Duodenal mucosa (tissue), 2 donors: Measurements from ENCODE around the gene KRT80.

ENCODE experiments used
- H3K27ac ChIP-seq: one replicate; pipeline ENCODE4 v1.7.0; 2013; ENCODE audit warnings: low read depth, low read length
- H3K27me3 ChIP-seq, 2 donors: one replicate each; pipeline ENCODE4 v1.7.0; 2013; ENCODE audit warnings: low read length in 2 of 2, control low read depth in 1 of 2; ENCODE audit not compliant: insufficient read depth in 2 of 2, control insufficient read depth in 1 of 2
- H3K36me3 ChIP-seq, 2 donors: one replicate each; pipeline ENCODE4 v1.7.0; 2013; ENCODE audit warnings: low read length in 2 of 2, control low read depth in 1 of 2; ENCODE audit not compliant: insufficient read depth in 2 of 2, control insufficient read depth in 1 of 2
- H3K4me1 ChIP-seq, 2 donors: one replicate each; pipeline ENCODE4 v1.7.0; 2013; ENCODE audit warnings: low read length in 2 of 2, control low read depth in 1 of 2; ENCODE audit not compliant: insufficient read depth in 2 of 2, control insufficient read depth in 1 of 2
- H3K4me3 ChIP-seq, 2 donors: one replicate each; pipeline ENCODE4 v1.7.0; 2013; ENCODE audit warnings: low read length in 2 of 2, low read depth in 1 of 2
- H3K9ac ChIP-seq, 2 donors: one replicate each; pipeline ENCODE4 v1.7.0; 2013; ENCODE audit warnings: low read length in 2 of 2, low read depth in 1 of 2
- H3K9me3 ChIP-seq, 2 donors: one replicate each; pipeline ENCODE4 v1.7.0; 2013; ENCODE audit warnings: low read length in 2 of 2, control low read depth in 1 of 2; ENCODE audit not compliant: control insufficient read depth in 1 of 2

KRT80 gene

DNA sequence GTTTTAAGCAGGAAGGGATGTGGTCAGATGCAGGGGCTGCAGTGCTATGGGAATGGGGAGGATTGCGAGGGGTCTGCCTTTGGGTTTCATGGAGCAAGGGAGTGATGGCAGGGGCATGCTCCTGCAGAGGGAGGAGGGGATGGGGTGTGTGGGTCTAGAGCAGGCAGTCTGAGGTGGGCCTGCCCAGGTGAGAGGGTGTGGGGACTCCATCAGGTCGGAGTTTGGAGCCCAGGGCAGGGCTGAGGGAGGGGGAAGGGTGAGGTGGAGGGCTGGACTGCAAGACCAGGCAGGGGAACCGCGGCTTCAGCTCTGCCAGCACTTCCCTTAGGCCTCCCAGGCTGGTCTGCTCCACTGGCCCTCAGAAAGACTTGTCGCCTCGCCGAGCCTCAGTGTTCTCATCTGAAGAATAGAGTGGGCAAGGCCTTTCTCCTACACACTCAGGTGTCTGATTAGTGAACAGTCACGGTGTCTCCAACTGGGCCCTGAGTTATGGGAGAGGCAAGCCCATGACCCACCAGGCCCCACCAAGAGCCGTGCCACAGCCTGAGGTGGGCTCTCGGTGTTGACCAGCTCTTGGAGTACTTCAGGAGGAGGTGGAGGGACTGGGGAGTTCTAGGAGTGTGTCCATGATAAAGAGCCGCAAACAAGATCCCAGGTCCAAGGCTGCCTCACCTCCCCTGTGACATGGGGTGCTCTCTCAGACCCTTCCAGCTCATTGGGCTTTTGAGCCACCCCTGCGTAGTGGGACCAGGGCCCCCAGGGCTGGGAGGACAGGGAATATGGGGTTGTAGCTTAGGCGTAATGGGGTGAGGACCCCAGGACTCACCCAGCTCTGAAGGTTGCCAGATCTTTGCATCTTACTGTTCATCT is 20.1 kb upstream of the KRT80 start:
- Histone ChIP-seq H3K27ac (no peak overlapping the region), H3K9me3 (no peaks in the 10 kb centered on the region), H3K27me3 (peaks cover 0 to 5% of the 10 kb centered on the region in 2 donors), H3K4me1 (peaks cover 9 to 27% of the 10 kb centered on the region in 2 donors), H3K9ac (no peak overlapping the region), H3K36me3 (no peaks in the 10 kb centered on the region), H3K4me3 (no peak overlapping the region)

DNA sequence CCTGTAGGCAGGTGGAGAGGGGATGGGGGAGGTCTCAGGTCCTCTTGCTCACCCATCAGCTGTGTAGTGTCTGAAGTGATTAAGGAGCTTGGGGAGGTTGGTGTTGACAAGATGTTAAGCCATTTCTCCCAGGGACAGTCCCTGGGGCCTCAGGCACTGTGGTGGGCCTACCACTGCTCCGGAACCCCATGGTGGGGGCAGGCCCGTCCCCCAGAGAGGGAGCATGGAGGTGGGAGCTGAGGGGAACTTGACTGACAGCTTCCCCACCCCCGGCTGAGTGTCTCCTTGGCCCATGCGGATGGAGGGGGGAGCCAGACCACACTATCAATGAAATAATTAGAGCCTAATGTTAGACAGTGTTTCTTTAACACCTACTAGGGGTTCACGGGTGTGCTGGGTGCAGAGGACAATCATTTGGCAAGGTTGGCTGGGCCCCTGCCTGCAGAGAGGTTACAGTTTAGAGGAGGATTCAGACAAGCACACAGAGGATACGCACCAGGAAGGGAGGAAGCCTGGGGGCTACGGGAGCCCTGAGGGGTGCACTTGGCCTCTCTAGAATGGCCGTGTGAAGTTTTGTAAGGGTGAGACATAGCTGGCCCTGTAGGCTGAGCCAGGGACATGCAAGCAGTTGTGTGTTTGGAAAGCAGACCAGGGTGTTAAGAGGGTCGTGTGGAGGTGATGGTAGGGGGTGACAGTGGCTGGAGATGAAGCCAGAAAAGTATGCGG is 19.3 kb upstream of the KRT80 start:
- Histone ChIP-seq H3K4me1 (peaks cover 4 to 25% of the 10 kb centered on the region in 2 donors), H3K27me3 (peaks cover 0 to 5% of the 10 kb centered on the region in 2 donors), H3K4me3 (no peak overlapping the region), H3K9me3 (no peaks in the 10 kb centered on the region), H3K9ac (no peak overlapping the region), H3K27ac (no peak overlapping the region), H3K36me3 (no peaks in the 10 kb centered on the region)

DNA sequence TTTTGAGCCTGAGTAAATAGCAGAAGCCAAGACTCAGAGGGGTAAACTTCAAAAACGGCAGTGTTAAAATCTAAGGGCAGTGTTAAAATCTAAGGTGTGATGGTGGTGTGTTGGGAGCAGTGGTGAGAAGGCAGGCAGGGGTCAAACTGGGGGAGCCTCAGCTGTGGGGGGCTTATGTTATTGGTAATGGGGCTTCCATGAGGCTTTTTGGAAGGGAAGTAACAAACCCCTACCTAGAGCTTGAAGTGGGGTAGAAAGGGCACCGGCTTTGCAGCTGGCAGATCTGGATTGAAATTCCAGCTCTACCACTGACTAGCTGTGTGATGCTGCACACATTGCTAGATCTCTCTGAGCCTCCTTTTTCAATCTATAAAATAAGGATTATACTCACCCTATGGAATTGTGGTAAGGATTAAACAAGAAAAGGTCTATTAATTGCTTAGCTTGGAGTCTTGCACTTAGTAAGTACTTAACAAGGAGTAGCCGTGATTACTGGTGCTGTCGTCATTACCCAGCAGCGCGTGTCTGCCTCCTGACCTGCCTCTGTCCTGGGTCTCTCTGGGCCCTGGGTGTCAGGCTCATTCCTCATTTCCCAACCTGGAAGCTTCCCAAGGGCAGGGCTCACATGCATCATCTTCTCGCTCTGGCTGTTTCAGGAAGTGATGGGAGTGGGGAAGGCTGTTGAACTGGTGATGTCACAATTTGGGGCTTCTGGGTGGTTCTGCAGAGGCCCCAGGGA is 18.5 kb upstream of the KRT80 start:
- Histone ChIP-seq H3K9ac (no peak overlapping the region), H3K36me3 (no peaks in the 10 kb centered on the region), H3K27ac (no peak overlapping the region), H3K4me1 (peaks cover 11 to 32% of the 10 kb centered on the region in 2 donors), H3K9me3 (no peaks in the 10 kb centered on the region), H3K27me3 (peaks cover 0 to 5% of the 10 kb centered on the region in 2 donors), H3K4me3 (no peak overlapping the region)

DNA sequence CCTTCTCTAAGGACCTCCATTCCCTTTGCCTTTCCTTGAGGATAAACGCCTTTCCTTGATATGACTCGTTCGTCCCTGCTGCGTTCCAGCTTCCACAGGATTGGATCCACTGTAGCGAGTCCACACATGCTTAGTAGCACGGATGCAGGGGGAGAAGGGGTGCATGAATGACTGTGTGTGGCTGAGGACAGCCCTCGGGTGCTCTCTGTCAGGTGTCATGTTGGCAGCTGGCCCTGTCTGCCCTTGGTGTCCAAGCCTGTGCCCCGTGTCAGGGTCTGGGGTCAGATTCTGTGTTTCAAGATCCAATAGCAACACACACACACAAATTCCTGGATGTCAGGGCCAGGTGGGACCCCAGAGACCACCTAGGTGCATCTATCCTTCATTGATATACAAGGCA is 17.5 kb upstream of the KRT80 start:
- no peaks in the 10 kb centered on the region for H3K36me3 ChIP-seq
- H3K27ac ChIP-seq: no peak overlapping the region
- H3K9ac ChIP-seq: no peak overlapping the region
- H3K9me3 ChIP-seq: no peaks in the 10 kb centered on the region
- no peak overlapping the region for H3K4me3 ChIP-seq
- peaks cover 0 to 5% of the 10 kb centered on the region in 2 donors for H3K27me3 ChIP-seq
- H3K4me1 ChIP-seq: peaks cover 14 to 32% of the 10 kb centered on the region in 2 donors

DNA sequence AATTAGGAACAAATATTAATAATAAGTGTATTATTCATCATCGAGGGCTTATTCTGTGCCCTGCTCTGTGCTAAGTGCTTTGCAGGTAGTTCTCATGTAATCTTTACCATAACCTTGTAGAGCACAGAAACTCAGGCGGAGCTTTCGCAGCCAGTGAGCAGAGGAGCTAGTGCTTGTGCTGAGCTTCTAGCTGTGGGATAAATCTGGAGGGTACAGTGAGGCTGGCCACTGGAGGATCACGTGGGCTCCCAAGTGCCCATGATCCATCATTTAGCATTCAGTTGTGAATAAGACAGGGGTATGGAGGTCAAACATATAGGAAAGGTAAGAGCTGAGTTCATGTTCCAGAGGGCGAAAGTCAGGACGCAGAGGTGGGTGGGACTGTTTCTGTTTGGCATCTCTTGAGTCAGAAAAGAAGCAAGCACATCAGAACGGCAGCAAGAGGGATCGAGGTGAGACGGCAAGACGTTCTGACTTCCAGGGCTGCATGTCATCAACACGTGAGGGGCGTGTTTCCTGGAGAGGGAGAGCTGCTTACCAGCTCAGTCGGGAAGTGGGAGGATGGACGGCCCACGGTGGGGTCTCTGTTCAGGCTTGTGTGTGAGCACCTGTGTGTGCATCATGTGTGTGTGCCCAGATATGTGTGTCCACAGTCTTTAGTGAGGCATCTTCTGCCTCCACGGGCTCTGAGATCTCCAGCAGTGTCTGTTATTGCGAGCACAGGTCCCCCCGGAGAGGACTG is 16.8 kb upstream of the KRT80 start:
- Histone ChIP-seq H3K27me3 (no peaks in the 10 kb centered on the region), H3K4me3 (no peak overlapping the region), H3K27ac (no peak overlapping the region), H3K4me1 (peaks cover 16 to 28% of the 10 kb centered on the region in 2 donors), H3K9me3 (no peaks in the 10 kb centered on the region), H3K9ac (no peak overlapping the region), H3K36me3 (no peaks in the 10 kb centered on the region)

DNA sequence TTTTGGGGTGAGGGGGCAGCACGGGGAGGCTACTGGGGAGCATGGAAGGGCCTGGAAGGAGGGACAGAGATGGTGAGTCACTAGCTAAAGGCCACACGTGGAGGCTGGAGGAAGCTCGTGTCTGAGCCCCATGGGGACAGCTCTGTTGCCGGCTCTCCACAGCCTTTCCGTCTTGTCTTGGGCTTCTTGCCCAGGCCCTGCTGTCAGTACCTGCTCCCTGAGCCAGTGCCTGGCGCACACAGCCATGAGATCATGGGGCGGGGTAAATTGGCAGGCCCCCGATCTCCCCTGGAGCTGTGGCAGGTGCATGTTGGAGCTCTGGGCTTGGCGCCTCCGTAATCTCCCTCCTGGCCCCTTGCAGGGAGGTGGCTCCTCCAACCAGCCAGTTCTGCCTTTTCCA is 16.1 kb upstream of the KRT80 start:
- Histone ChIP-seq H3K4me1 (peaks cover 23 to 34% of the 10 kb centered on the region in 2 donors), H3K4me3 (no peak overlapping the region), H3K27ac (no peak overlapping the region)

DNA sequence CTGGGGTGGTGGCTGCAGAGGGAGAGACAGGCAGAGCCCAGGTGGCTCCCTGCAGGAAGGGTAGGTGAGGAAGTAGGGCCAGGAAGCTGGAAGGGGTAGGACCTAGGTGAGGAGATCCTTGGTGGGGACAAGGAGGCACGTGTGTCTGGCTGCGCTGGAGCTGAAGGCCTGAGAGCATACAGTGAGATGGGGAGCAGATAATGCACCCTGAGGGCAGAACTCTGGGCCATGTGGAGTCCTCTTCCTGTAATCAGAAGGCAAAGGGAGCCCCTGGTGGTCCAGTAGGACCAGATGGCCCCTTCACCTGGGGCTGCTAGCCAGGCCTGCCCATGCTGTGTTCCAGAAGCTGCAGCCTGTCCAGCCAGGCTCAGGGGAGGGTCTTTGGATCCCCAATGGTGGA is 15.3 kb upstream of the KRT80 start:
- H3K4me3 ChIP-seq: no peak overlapping the region
- H3K4me1 ChIP-seq: peaks cover 29 to 36% of the 10 kb centered on the region in 2 donors
- no peaks in the 10 kb centered on the region for H3K9me3 ChIP-seq
- H3K36me3 ChIP-seq: no peaks in the 10 kb centered on the region
- peaks cover 0 to 4% of the 10 kb centered on the region in 2 donors for H3K27me3 ChIP-seq
- no peak overlapping the region for H3K9ac ChIP-seq
- H3K27ac ChIP-seq: no peak overlapping the region

More for the DNA sequence above, 16.1 kb upstream of the KRT80 start:
- no peaks in the 10 kb centered on the region for H3K9me3 ChIP-seq
- H3K27me3 ChIP-seq: peaks cover 0 to 2% of the 10 kb centered on the region in 2 donors
- H3K36me3 ChIP-seq: no peaks in the 10 kb centered on the region
- H3K9ac ChIP-seq: no peak overlapping the region

DNA sequence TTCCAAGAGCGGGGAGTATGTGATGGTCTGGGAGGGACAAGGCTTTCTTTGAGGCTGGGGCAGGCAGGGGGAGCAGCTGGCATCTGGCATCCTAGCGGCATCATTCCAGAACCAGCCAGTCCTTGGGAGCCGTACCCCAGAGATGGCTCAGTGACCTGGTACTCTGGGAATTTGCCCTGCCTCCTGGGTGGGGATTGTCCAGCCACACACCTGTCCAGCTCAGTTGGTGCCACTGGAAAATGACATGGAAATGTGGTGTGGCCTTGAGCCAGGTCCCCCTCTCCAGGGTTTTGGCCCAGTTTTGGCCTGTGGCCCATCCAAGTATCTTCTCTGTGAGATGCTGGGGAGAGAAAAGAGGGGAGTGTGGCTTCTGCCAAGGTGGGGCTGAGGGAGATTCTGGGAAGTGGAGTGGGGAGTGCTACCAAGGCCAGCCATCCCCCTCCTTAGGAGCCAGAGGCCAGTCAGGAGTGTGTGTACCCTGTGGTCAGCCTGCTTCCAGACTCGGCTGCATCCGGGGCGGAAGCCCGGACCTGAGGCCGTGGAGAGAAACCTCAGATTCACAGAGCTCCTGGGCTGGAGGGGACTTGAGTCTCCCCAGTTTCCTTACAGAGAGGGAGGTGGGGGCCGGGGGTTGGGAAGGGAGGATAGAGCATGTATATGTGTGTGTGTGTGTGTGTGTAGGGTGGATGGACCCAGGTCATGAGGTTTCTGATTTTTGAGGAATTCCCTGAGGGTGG is 14.7 kb upstream of the KRT80 start:
- no peaks in the 10 kb centered on the region for H3K36me3 ChIP-seq
- no peak overlapping the region for H3K4me3 ChIP-seq
- no peaks in the 10 kb centered on the region for H3K9me3 ChIP-seq
- H3K4me1 ChIP-seq: peaks cover 29 to 36% of the 10 kb centered on the region in 2 donors
- no peak overlapping the region for H3K9ac ChIP-seq
- H3K27me3 ChIP-seq: peaks cover 0 to 4% of the 10 kb centered on the region in 2 donors
- no peak overlapping the region for H3K27ac ChIP-seq

DNA sequence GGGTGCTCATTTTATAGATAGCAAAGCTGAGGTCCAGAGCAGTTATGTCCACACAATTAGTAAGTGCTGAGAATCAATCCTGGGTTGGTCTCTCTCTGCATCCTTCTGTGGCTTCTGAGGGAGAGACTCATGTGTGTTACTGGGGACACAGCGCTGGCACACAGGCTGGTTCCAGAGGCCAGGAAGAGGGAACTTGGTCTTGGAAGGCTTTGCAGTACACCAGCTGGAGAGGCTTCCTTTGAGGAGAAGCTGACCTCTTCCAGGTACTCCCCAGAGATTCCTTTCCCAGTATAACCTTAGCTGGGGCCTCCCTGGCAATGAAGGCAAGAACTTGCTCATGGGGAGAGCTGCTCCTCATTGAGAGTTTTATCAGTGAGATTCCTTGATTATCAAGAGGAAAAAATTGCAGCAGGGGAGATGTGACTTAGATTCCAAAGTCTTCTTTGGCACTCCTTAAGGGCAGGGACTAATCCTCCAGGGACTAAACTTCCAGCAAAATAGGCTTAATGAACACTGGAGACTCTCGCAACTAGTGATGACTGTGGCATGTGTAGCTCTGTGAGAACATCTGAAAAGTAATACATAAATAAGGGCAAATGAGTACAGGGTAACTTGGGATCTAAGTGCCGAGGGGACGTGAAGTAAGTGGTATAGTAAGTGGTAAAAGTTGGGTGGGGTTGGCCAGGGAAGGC is 13.9 kb upstream of the KRT80 start:
- Histone ChIP-seq H3K9ac (no peak overlapping the region), H3K27me3 (peaks cover 0 to 4% of the 10 kb centered on the region in 2 donors), H3K36me3 (no peaks in the 10 kb centered on the region), H3K4me1 (peaks cover 29 to 36% of the 10 kb centered on the region in 2 donors), H3K27ac (no peak overlapping the region), H3K4me3 (no peak overlapping the region), H3K9me3 (no peaks in the 10 kb centered on the region)
